Nephron (organoid): ENCODE results near the gene WNT7A.

Source experiments
- H3K27ac Mint-ChIP-seq, 3 experiments: 2 replicates each; pipeline ENCODE4 v1.8.0; 2020; ENCODE audit warnings: mixed read lengths in 3 of 3, mild to moderate bottlenecking in 2 of 3, moderate library complexity in 1 of 3
- H3K27me3 Mint-ChIP-seq: 2 replicates; pipeline ENCODE4 v1.8.0; 2021; ENCODE audit warnings: low read depth, mild to moderate bottlenecking, moderate library complexity, mixed read lengths
- H3K36me3 Mint-ChIP-seq: 2 replicates; pipeline ENCODE4 v1.8.0; 2020; ENCODE audit warnings: low read depth, mixed read lengths
- H3K4me1 Mint-ChIP-seq: 2 replicates; pipeline ENCODE4 v1.8.0; 2020; ENCODE audit warnings: mixed read lengths
- H3K4me3 Mint-ChIP-seq, 3 experiments: 2 replicates each; pipeline ENCODE4 v1.8.0; 2020; ENCODE audit warnings: mild to moderate bottlenecking in 3 of 3, mixed read lengths in 3 of 3, moderate library complexity in 2 of 3
- H3K9me3 Mint-ChIP-seq: 2 replicates; pipeline ENCODE4 v1.8.0; 2020; ENCODE audit warnings: mixed read lengths
- TF ChIP-seq, protein P1 (sequence below), 3 experiments: fragments of 200-600 bp; sonication (generic); IDR thresholded peaks; one replicate each; pipeline ENCODE4 v1.5.0; 2021; ENCODE audit warnings: antibody characterized with exemption in 3 of 3; ENCODE audit not compliant: unreplicated experiment in 3 of 3

Gene WNT7A

DNA sequence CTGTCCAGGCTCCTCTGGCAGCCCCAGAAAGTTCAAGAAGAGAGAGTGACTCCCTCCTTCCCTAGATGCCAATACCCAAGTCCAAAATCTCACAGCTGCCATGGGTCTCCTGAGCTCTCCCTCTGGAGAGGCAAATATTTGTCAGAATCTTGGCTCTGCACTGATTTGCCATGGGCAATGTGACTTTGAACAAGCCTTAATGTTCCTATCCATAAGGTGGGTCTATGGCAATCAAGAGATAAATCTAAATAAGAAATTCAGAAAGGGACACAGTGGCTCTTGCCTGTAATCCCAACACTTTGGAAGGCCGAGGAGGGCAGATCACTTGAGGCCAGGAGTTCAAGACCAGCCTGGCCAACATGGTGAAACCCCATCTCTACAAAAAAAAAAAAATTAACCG, 12.4 kb upstream of the WNT7A start:
- Mint-ChIP-seq H3K36me3 (no peaks in the 10 kb centered on the region), H3K27ac (no peak overlapping the region)

DNA sequence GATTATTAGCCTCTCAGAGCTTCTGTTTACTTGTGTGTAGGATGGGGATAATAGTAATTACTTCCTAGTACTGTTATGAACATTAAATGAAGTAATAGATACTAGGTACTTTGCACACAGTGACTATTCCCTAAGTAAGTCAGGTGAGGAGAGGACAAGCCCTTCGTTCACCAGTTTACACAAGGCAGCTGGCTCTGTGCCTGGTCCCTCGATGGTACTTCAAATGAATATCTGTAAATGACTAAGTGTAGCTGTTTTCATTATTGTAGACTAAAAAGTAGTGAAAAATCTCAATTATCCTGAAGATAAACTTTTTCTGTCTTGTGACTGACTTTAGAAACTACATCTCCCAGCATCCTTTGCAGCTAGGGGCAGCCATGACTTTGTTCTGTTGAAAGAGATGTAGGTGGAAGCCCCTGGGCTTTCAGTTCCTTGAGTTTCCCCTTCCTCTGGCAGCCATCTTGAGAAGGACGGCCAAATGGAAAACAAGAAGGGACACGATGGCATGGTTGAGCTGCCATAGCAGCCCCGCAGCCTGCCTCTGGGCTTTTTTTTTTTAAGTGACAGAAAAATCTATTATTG, 11.7 kb upstream of the WNT7A start:
- H3K36me3 Mint-ChIP-seq, result no peaks in the 10 kb centered on the region
- H3K27ac Mint-ChIP-seq, result no peak overlapping the region
- H3K9me3 Mint-ChIP-seq, result no peaks in the 10 kb centered on the region
- TF ChIP-seq, protein P1, sequence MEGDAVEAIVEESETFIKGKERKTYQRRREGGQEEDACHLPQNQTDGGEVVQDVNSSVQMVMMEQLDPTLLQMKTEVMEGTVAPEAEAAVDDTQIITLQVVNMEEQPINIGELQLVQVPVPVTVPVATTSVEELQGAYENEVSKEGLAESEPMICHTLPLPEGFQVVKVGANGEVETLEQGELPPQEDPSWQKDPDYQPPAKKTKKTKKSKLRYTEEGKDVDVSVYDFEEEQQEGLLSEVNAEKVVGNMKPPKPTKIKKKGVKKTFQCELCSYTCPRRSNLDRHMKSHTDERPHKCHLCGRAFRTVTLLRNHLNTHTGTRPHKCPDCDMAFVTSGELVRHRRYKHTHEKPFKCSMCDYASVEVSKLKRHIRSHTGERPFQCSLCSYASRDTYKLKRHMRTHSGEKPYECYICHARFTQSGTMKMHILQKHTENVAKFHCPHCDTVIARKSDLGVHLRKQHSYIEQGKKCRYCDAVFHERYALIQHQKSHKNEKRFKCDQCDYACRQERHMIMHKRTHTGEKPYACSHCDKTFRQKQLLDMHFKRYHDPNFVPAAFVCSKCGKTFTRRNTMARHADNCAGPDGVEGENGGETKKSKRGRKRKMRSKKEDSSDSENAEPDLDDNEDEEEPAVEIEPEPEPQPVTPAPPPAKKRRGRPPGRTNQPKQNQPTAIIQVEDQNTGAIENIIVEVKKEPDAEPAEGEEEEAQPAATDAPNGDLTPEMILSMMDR (IDR thresholded peaks at IDR 0.05; ENCODE audit: unreplicated experiment in 3 of 3), result no peak
- H3K27me3 Mint-ChIP-seq, result peaks cover 40% of the 10 kb centered on the region
- peaks cover 8% of the 10 kb centered on the region for H3K4me1 Mint-ChIP-seq
- no peak overlapping the region for H3K4me3 Mint-ChIP-seq

More for the DNA sequence above, 12.4 kb upstream of the WNT7A start:
- Mint-ChIP-seq H3K27me3 (peaks cover 33% of the 10 kb centered on the region), H3K4me3 (no peak overlapping the region), H3K9me3 (no peaks in the 10 kb centered on the region), H3K4me1 (peaks cover 10% of the 10 kb centered on the region)
- TF ChIP-seq, protein P1 (IDR thresholded peaks at IDR 0.05; ENCODE audit: unreplicated experiment in 3 of 3), result no peak

DNA sequence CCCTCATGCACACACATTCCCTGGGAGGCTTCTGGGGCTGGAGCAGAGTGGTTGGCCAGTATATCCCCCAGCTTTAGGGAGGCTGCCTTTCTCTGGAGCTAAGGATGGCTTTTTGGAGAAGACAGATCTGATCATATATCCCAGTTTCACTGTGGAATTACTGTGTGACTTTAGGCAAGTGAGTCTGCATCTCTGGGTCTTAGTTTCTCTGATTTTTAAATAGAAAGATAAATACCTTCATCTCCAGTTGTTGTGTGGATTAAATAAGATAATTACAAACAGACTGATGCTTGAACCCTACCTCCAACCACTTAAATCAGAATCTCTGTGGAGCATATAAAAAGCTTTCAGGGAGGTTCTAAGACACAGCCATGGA, 11.1 kb upstream of the WNT7A start:
- Mint-ChIP-seq H3K27me3 (peaks cover 45% of the 10 kb centered on the region), H3K9me3 (no peaks in the 10 kb centered on the region), H3K36me3 (no peaks in the 10 kb centered on the region), H3K4me3 (no peak overlapping the region), H3K4me1 (peaks cover 4% of the 10 kb centered on the region), H3K27ac (no peak overlapping the region)
- TF ChIP-seq, protein P1 (IDR thresholded peaks at IDR 0.05; ENCODE audit: unreplicated experiment in 3 of 3), result no peak

DNA sequence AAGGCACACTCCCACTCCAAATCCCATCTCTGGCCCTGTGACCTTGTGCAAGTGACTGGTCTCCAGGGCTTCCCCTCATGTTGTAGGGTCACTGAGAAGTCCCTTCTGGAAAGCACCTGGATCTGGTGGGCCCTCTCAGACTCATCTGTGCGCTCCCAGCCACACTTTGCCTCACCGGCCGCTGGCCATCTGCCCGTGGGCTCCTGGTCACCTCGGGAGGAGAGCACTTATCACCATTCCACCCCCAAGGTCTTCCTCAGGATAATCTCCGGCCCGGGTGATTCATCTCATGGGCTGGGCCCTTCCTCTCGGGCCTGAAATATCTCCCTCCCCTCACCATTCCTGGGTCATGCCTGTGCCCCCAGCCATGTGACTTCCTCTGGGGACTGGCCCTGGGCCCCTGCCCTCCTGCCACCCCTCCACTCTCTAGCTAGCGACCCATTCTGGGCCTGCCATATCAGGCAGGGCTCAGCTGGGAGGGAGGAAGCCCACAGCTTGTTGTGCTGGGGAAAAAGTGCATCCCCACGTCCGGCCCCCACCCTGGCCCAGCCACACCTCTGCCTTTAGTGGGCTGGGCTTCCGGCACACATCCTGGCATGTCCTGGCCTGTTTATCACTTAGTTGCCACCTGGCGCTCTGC, 10.6 kb upstream of the WNT7A start:
- H3K4me3 Mint-ChIP-seq, result no peak overlapping the region
- no peak overlapping the region for H3K27ac Mint-ChIP-seq
- peaks cover 45% of the 10 kb centered on the region for H3K27me3 Mint-ChIP-seq
- H3K36me3 Mint-ChIP-seq, result no peaks in the 10 kb centered on the region
- peaks cover 1% of the 10 kb centered on the region for H3K4me1 Mint-ChIP-seq
- TF ChIP-seq, protein P1 (IDR thresholded peaks at IDR 0.05; ENCODE audit: unreplicated experiment in 3 of 3), result no peak
- no peaks in the 10 kb centered on the region for H3K9me3 Mint-ChIP-seq

DNA sequence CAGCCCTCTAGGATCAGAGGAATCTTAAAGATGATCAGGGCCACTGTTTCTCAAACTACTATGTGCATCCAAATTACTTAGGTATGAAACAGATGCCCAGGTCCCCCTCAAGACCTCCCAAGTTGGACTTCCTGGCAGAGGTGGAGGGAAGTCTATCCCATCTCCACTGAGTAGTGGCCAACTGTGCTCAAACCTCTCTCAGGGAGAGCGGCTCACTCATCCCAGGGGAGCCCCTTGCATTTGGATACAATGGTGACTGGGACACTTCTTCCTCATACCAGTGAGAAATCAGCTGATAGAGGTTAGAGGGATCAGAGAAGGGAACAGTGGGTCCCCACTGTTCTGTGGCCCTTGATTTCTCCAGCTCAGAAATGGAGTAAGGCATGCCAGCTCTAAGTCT, 8.7 kb upstream of the WNT7A start:
- peaks cover 56% of the 10 kb centered on the region for H3K27me3 Mint-ChIP-seq
- no peaks in the 10 kb centered on the region for H3K9me3 Mint-ChIP-seq
- no peak overlapping the region for H3K4me3 Mint-ChIP-seq
- no peaks in the 10 kb centered on the region for H3K36me3 Mint-ChIP-seq
- H3K4me1 Mint-ChIP-seq, result no peaks in the 10 kb centered on the region
- TF ChIP-seq, protein P1 (IDR thresholded peaks at IDR 0.05; ENCODE audit: unreplicated experiment in 3 of 3), result no peak
- H3K27ac Mint-ChIP-seq, result no peak overlapping the region
